GM12892 (cell line): Measurements from ENCODE around the gene ARHGAP10.

Source experiments
- POLR2A ChIP-seq: IDR thresholded peaks from 2 replicates; pipeline ENCODE4 v1.6.1; 2011; ENCODE audit warnings: low read depth, low read length, control low read depth
- POLR2AphosphoS5 ChIP-seq: IDR thresholded peaks from 2 replicates; pipeline ENCODE4 v1.6.1; 2011; ENCODE audit warnings: low read depth, low read length, control low read depth
- TAF1 ChIP-seq: IDR thresholded peaks from 2 replicates; pipeline ENCODE4 v1.6.1; 2011; ENCODE audit warnings: low read depth, mild to moderate bottlenecking, control low read depth, low read length, borderline replicate concordance

GRCh38 chr4:148112231-148112982, 380.5 kb downstream of the ARHGAP10 start:
- TF ChIP-seq POLR2A (no peak), TAF1 (no peak), POLR2AphosphoS5 (no peak)
